IgD-negative memory B cell (primary cell): ENCODE results near the gene TAF1L. TPM values are rescaled to one million over a fixed set of nuclear protein-coding genes. Genes with fewer than 3 reads are reported as not detected.

Experiments used
- polyA plus RNA-seq: library from polyadenylated mRNA; unstranded; fragments of 300-500 nt; fragmentation: Illumina TruSeq; gene quantifications from one replicate; pipeline ENCODE4 v1.2.3, GENCODE V29; 2021

TAF1L gene
- polyA plus RNA-seq, 1 donor from 2014 or later = not detected

Other genes starting within 250 kb of the TAF1L start
- 16.9 TPM for gene RIGI, start 109.5 kb downstream of the TAF1L start, polyA plus RNA-seq
- gene SMIM27, start 83.3 kb downstream of the TAF1L start, polyA plus RNA-seq = 103 TPM
- 21.4 TPM for gene TOPORS, start 83.1 kb downstream of the TAF1L start, polyA plus RNA-seq
- gene NDUFB6, start 62.5 kb downstream of the TAF1L start, polyA plus RNA-seq = 62.6 TPM
- gene TMEM215, start 147.9 kb upstream of the TAF1L start, polyA plus RNA-seq = not detected